Osteocyte (in vitro differentiated cells): ENCODE measurements around the gene RAB18. TPM values are rescaled to one million over a fixed set of nuclear protein-coding genes. Genes with fewer than 3 reads are reported as not detected.

Experiments
- DNase-seq: peaks from one replicate; pipeline ENCODE4 v3.0.0; 2021; ENCODE audit warnings: mixed read lengths; ENCODE audit not compliant: unreplicated experiment; ENCODE audit errors: extremely low spot score
- H3K27ac Mint-ChIP-seq: one replicate; pipeline ENCODE4 v1.8.0; 2021; ENCODE audit warnings: mild to moderate bottlenecking, mixed read lengths; ENCODE audit not compliant: unreplicated experiment
- H3K27me3 Mint-ChIP-seq: one replicate; pipeline ENCODE4 v1.8.0; 2021; ENCODE audit warnings: mixed read lengths; ENCODE audit not compliant: unreplicated experiment
- H3K36me3 Mint-ChIP-seq: one replicate; pipeline ENCODE4 v1.8.0; 2021; ENCODE audit warnings: mixed read lengths; ENCODE audit not compliant: unreplicated experiment
- H3K4me1 Mint-ChIP-seq: one replicate; pipeline ENCODE4 v1.8.0; 2021; ENCODE audit warnings: mixed read lengths; ENCODE audit not compliant: unreplicated experiment
- H3K4me3 Mint-ChIP-seq: one replicate; pipeline ENCODE4 v1.8.0; 2021; ENCODE audit warnings: mild to moderate bottlenecking, moderate library complexity, mixed read lengths; ENCODE audit not compliant: unreplicated experiment
- H3K9me3 Mint-ChIP-seq: one replicate; pipeline ENCODE4 v1.8.0; 2021; ENCODE audit warnings: mixed read lengths; ENCODE audit not compliant: unreplicated experiment
- total RNA-seq: library from RNA; stranded (reverse); gene quantifications from 2 replicates; pipeline ENCODE4 v1.2.1, GENCODE V29; 2021
- TF ChIP-seq, protein P1 (sequence below): fragments of 200-600 bp; sonication (generic); IDR thresholded peaks from 2 replicates; pipeline ENCODE4 v1.5.0; 2021; ENCODE audit warnings: antibody characterized with exemption, mild to moderate bottlenecking, moderate library complexity

Gene RAB18
- total RNA-seq, 1 donor from 2014 or later: 142 TPM

DNA sequence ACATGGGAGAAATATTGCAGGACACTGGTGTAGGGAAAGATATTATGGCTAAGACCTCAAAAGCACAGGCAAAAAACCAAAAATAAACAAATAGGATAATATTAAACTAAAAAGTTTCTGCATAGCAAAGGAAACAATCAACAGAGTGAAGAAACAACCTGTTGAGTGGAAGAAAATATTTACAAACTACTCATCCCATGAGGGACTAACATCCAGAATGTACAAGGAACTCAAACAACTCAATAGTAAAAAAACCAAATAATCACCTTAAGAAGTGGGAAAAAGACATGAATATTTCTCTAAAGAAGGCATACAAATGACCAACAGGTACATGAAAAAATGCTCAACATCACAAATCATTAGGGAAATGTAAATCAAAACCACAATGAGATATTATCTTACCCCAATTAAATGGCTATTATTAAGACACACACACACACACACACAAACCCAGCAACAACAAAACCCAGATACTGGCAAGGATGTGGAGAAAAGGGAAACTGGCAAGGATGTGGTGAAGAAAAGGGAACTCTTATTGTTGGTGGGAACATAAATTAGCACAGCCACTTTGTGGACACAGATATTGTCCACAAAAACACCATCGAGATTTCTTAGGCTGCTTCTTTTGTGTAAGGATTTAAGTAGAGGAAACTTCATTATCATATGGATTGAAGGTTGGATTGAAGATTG lies 9.8 kb upstream of the RAB18 start:
- Mint-ChIP-seq H3K9me3 (peaks cover 10% of the 10 kb centered on the region), H3K4me3 (no peak overlapping the region), H3K27ac (no peak overlapping the region)

DNA sequence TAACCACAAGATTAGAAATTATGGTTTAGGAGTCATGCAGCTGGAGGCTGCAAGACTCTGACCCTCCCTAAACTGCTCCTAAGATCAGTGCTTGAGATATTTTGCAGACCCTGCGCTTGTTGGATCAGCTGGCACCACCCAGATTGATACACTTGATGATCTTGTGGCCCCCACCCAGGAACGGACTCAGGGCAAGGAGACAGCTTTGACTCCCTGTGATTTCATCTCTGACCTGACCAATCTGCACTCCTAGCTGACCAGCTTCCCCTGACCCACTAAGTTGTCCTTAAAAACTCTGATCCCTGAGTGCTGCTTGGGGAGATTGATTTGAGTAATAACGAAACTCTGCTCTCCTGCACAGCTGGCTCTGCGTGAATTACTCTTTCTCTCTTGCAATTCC lies 8.0 kb upstream of the RAB18 start:
- no peaks in the 10 kb centered on the region for H3K4me1 Mint-ChIP-seq

More for the DNA sequence above, 9.8 kb upstream of the RAB18 start:
- Mint-ChIP-seq H3K36me3 (no peaks in the 10 kb centered on the region), H3K27me3 (peaks cover 77% of the 10 kb centered on the region), H3K4me1 (no peaks in the 10 kb centered on the region)
- TF ChIP-seq, protein P1, sequence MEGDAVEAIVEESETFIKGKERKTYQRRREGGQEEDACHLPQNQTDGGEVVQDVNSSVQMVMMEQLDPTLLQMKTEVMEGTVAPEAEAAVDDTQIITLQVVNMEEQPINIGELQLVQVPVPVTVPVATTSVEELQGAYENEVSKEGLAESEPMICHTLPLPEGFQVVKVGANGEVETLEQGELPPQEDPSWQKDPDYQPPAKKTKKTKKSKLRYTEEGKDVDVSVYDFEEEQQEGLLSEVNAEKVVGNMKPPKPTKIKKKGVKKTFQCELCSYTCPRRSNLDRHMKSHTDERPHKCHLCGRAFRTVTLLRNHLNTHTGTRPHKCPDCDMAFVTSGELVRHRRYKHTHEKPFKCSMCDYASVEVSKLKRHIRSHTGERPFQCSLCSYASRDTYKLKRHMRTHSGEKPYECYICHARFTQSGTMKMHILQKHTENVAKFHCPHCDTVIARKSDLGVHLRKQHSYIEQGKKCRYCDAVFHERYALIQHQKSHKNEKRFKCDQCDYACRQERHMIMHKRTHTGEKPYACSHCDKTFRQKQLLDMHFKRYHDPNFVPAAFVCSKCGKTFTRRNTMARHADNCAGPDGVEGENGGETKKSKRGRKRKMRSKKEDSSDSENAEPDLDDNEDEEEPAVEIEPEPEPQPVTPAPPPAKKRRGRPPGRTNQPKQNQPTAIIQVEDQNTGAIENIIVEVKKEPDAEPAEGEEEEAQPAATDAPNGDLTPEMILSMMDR: no peak
- DNase-seq: no peak

DNA sequence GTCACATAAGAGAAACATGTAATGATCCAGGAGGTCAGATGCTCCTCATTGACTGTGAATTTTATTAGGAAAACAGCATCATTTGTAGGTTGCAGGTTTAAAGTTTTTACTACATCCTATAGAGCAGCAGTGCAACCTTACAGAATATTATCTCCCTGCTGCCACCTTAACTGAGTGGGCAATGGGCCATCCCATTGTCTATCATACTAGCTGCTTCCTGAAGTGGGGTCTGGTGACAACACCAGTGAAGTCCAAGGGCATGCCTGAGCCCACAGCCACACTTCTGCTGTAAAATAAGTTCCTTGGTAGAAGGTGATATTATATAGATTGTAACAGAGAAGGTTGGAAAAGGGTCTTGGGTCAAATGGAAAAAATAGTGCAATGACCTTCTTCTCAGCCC lies 4.0 kb upstream of the RAB18 start:
- Mint-ChIP-seq H3K9me3 (no peaks in the 10 kb centered on the region), H3K27me3 (peaks cover 69% of the 10 kb centered on the region), H3K4me1 (peaks cover 9% of the 10 kb centered on the region), H3K27ac (no peak overlapping the region), H3K4me3 (no peak overlapping the region), H3K36me3 (peaks cover 2% of the 10 kb centered on the region)
- TF ChIP-seq, protein P1: no peak
- no peak for DNase-seq

More for the DNA sequence above, 8.0 kb upstream of the RAB18 start:
- Mint-ChIP-seq H3K27me3 (peaks cover 88% of the 10 kb centered on the region), H3K36me3 (no peaks in the 10 kb centered on the region), H3K9me3 (peaks cover 4% of the 10 kb centered on the region), H3K27ac (no peak overlapping the region), H3K4me3 (no peak overlapping the region)
- TF ChIP-seq, protein P1: no peak
- no peak for DNase-seq

DNA sequence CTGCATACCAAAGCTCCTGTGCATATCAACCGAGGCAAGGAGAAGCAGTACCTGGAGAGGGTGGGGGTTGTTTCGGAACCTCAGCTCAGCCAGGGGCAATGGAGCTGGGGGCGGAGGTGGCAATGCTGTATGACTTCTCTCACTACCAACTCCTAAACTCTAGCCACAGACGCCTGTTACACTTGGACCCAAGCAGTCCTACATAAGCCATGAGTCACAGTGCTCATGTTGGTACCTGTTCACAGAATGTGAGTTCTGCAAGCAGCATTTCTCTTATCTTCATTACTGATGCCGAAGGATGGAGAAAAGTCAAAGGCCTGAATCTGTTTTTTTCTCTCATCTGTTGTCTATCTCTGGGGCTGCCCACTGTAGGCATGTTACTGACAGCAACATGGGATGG lies 3.2 kb upstream of the RAB18 start:
- H3K4me1 Mint-ChIP-seq: peaks cover 14% of the 10 kb centered on the region
- no peak for DNase-seq
- H3K4me3 Mint-ChIP-seq: no peak overlapping the region
- TF ChIP-seq, protein P1: no peak
- peaks cover 2% of the 10 kb centered on the region for H3K36me3 Mint-ChIP-seq
- H3K9me3 Mint-ChIP-seq: no peaks in the 10 kb centered on the region
- H3K27me3 Mint-ChIP-seq: peaks cover 61% of the 10 kb centered on the region
- H3K27ac Mint-ChIP-seq: no peak overlapping the region

DNA sequence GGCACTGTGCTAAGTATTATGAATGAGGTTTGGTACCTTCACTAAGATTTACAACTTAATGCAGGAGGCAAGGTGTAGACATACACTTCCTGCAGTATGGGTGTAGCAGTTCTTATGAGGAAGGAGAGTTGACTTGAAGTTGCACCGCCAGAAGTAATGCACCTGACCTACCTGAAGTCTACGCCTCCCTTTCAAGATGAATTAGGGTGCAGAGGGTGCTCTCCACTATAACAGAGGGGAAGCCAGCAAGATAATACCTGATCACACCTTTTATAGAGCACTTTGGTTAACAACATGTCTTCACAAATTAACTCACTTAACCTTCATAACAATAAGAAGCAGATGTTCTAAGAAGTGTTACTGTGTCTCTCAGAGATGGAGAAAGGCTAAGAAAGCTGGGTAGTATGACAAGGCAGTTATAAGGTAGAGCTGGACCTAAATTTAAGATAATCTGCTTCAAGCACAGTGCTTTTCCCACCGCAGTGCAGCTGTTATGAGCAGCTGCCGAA lies 552 bp upstream of the RAB18 start:
- H3K4me3 Mint-ChIP-seq: peak overlapping the region; percentile 98
- peaks cover 36% of the 10 kb centered on the region for H3K27me3 Mint-ChIP-seq
- TF ChIP-seq, protein P1: no peak
- peaks cover 32% of the 10 kb centered on the region for H3K4me1 Mint-ChIP-seq
- no peaks in the 10 kb centered on the region for H3K9me3 Mint-ChIP-seq
- DNase-seq: no peak
- H3K27ac Mint-ChIP-seq: peak overlapping the region; percentile 98
- H3K36me3 Mint-ChIP-seq: peaks cover 6% of the 10 kb centered on the region
